ENCODE measurements around the gene MYADML2.

The MYADML2 gene

GRCh38 chr17:81940538-81941483 is 6.2 kb downstream of the MYADML2 start:
- no peak for DNase-seq (ENCODE audit: low read depth in 2 of 3, low spot score in 1 of 3)

GRCh38 chr17:81939881-81940385 is 7.1 kb downstream of the MYADML2 start:
- DNase-seq (ENCODE audit: low read depth in 2 of 3, low spot score in 1 of 3) = no peak

GRCh38 chr17:81939218-81939617 is 7.8 kb downstream of the MYADML2 start:
- DNase-seq (ENCODE audit: low read depth in 2 of 3, low spot score in 1 of 3) = no peak

- no peak for DNase-seq (ENCODE audit: low read depth in 2 of 3, low spot score in 1 of 3)
Observed at GRCh38 chr17:81935709-81936084, 11.3 kb downstream of the MYADML2 start.

GRCh38 chr17:81934850-81935708 is 12.0 kb downstream of the MYADML2 start:
- no peak for DNase-seq (ENCODE audit: low read depth in 2 of 3, low spot score in 1 of 3)

GRCh38 chr17:81934098-81934757 is 12.8 kb downstream of the MYADML2 start:
- no peak for DNase-seq (ENCODE audit: low read depth in 2 of 3, low spot score in 1 of 3)

- DNase-seq (ENCODE audit: low read depth in 2 of 3, low spot score in 1 of 3) = no peak
Observed at GRCh38 chr17:81933178-81933699, 13.8 kb downstream of the MYADML2 start.

GRCh38 chr17:81932333-81932983 is 14.6 kb downstream of the MYADML2 start:
- no peak for DNase-seq (ENCODE audit: low read depth in 2 of 3, low spot score in 1 of 3)

GRCh38 chr17:81931557-81932332 is 15.3 kb downstream of the MYADML2 start:
- no peak for DNase-seq (ENCODE audit: low read depth in 2 of 3, low spot score in 1 of 3)

GRCh38 chr17:81931189-81931556 is 15.9 kb downstream of the MYADML2 start:
- no peak for DNase-seq (ENCODE audit: low read depth in 2 of 3, low spot score in 1 of 3)

- no peak for DNase-seq (ENCODE audit: low read depth in 2 of 3, low spot score in 1 of 3)
Observed at GRCh38 chr17:81930142-81931125, 16.6 kb downstream of the MYADML2 start.

- DNase-seq (ENCODE audit: low read depth in 2 of 3, low spot score in 1 of 3) = no peak
Observed at GRCh38 chr17:81929253-81930141, 17.5 kb downstream of the MYADML2 start.

GRCh38 chr17:81928544-81929252 is 18.3 kb downstream of the MYADML2 start:
- no peak for DNase-seq (ENCODE audit: low read depth in 2 of 3, low spot score in 1 of 3)

- DNase-seq (ENCODE audit: low read depth in 2 of 3, low spot score in 1 of 3) = peak; percentile 76 to 84 (median 77)
Observed at GRCh38 chr17:81927653-81928543, 19.1 kb downstream of the MYADML2 start, which contains the start of gene MAFG. Gene MAFG, minus strand, starts transcription at chr17:81927735. Its CDS starts 4,550 bp downstream, at chr17:81923185.

- DNase-seq (ENCODE audit: low read depth in 2 of 3, low spot score in 1 of 3) = no peak
Observed at GRCh38 chr17:81927152-81927652, 19.8 kb downstream of the MYADML2 start.

Measured in stimulated activated CD4-positive, alpha-beta T cell treated with anti-CD3 and anti-CD28 coated beads, Interleukin-12 subunit alpha, Interleukin-12 subunit beta, amount 100 ng/mL, for 48 hours (primary cell).